Astrocyte of the cerebellum (primary cell): ENCODE results near the gene CHRNA9.
"Not testable (repeated sequence)": the region's sequence is repeated elsewhere in the genome, so short reads cannot be mapped to it uniquely, and the experiment has no call there.

Experiments used
- DNase-seq: peaks from one replicate; pipeline ENCODE4 v3.0.0-alpha.2; 2011; ENCODE audit warnings: low read depth
- H3K4me3 ChIP-seq: 2 replicates; pipeline ENCODE4 v1.5.1; 2011; ENCODE audit warnings: mild to moderate bottlenecking, low read depth, low read length, moderate library complexity
- in situ Hi-C: cut with HindIII; loops from 2 replicates; pipeline ENCODE4 v1.10.0; 2017; ENCODE audit warnings: low sequenced_read_pairs
- TF ChIP-seq, protein P1 (sequence below): IDR thresholded peaks from 2 replicates; pipeline ENCODE4 v1.5.1; 2012; ENCODE audit warnings: low read length, low read depth, moderate library complexity, mild to moderate bottlenecking; ENCODE audit errors: missing control alignments

The CHRNA9 gene

DNA sequence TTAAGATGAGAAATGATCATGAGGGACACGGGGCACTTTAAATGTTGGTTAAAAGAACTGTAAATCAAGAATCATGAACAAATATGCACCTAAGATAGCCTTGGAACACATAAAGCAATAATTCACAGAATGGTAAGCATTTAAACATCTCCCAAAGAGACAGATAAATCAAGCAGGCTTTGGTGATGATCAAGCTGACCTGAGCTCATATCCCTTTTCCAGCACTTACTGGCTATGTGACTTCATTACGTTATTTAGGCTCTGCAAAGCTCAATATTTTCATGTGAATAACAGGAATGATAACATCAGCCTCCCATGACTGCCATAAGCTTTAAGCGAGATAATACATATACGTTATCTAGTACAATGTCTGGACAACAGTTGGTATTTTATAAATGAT, 54.9 kb downstream of the CHRNA9 start:
- no peak for DNase-seq
- in situ Hi-C loops, result no loop called here
- no peak overlapping the region for H3K4me3 ChIP-seq
- TF ChIP-seq, protein P1, sequence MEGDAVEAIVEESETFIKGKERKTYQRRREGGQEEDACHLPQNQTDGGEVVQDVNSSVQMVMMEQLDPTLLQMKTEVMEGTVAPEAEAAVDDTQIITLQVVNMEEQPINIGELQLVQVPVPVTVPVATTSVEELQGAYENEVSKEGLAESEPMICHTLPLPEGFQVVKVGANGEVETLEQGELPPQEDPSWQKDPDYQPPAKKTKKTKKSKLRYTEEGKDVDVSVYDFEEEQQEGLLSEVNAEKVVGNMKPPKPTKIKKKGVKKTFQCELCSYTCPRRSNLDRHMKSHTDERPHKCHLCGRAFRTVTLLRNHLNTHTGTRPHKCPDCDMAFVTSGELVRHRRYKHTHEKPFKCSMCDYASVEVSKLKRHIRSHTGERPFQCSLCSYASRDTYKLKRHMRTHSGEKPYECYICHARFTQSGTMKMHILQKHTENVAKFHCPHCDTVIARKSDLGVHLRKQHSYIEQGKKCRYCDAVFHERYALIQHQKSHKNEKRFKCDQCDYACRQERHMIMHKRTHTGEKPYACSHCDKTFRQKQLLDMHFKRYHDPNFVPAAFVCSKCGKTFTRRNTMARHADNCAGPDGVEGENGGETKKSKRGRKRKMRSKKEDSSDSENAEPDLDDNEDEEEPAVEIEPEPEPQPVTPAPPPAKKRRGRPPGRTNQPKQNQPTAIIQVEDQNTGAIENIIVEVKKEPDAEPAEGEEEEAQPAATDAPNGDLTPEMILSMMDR, result no peak

DNA sequence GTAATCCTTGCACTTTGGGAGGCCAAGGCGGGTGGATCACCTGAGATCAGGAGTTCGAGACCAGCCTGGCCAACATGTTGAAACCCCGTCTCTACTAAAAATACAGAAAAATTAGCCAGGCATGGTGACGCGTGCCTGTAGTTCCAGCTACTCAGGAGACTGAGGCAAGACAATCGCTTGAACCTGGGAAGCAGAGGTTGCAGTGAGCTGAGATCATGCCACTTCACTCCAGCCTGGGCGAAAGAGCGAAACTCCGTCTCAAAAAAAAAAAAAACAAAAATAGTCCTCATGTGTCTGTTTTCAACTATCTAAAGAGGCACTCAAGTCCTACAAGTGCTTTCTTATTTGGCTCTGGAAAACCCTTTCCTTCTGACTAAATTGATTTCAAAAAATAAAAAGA, 57.1 kb downstream of the CHRNA9 start:
- in situ Hi-C loops, DNase-seq, H3K4me3 ChIP-seq: not testable (repeated sequence)

DNA sequence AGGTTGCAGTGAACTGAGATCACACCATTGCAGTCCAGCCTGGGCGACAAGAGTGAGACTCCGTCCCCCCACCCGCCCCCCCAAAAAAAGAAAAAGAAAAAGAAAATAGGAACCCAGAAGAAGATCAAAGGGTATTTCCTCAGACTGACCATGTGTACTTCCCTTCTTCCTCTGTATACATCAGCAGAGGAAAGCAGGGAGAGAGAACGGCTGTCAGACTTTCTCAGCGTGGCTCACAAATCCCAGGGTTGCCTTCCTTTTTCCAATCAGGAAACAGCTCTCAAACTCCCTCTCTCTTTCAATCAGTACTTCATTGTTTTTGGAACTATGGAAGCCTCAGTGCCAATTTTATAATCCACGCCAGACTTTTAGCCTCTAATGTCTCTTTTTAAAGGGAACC, 59.1 kb downstream of the CHRNA9 start:
- in situ Hi-C loops, result no loop called here
- H3K4me3 ChIP-seq, result no peak overlapping the region
- no peak for DNase-seq
- TF ChIP-seq, protein P1, result no peak

DNA sequence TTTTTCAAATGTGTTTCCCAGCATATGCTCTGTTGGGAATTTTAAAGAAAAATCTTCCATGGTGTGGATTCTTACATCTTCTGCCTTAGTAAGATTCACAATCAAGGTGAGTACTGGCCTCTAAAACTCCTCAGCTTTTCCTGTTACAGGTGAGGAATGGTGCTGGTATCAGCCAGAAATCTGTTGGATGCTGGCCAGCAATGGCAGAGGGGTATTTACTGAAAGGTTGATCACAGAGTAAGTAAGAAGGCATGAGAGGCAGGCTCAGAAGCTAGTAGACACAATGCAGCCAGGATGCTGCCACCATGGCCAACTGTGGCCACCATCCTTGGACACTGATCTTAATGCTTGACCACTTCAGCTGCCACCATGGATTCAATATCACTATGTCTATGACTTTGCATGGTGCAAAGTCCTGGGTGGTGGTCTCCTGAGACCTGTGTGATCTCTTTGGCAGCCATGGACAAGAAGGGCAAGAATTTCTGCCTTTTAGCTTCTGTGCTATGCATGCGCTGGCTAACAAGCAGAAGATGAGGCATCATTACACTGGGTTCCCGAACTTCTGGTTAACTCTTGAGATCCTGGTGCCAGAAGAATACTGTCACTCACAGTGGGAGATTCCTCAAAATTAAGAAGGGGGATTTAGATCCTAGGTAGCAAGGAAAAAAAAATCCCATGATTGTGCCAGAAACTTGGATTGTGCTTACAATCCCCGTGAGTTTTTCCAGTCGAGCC, 60.2 kb downstream of the CHRNA9 start:
- H3K4me3 ChIP-seq, result no peak overlapping the region

DNA sequence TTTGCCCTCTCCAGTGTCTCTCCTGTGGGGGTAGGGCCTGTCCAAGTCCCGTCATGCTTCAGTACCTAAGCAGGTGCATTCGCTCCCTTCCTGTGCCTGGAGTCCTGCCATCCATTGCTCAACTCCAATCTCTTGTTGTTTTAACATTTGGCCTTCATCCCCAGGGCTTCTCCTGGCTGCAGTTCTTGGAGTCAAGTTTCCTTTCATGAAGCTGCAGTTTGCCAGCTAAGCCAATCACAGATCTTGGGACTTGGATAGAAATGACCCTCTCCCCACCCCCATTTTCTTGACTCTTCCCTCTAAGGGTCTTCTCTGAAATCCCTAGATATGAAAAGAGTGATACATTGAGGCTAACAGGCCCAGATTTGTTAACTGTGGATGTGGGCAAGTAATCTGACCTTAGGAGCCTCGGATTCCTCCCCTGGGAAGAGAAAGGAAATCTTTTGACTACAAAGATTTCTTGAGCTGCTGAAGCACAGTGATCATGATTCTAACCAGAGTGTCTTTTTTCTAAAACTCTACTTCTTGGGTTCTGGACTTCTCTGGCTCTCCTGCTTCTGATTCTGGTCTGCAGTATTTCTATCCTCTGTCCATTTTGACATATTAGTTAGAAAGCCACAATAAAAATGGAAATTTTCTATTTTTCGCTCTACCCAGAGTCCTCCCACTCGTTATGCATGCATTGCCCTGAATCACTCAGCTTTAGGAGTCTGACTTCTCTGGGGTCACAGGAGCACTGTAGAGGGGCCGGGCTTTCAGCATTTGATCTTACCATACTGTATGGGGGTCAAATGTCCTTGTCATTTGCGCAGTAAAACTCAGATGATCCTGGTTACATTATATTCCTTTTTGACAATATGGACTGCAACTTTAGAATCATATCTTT, 61.0 kb downstream of the CHRNA9 start:
- H3K4me3 ChIP-seq, result no peak overlapping the region
- TF ChIP-seq, protein P1, result no peak
- in situ Hi-C loops, result no loop called here
- DNase-seq, result peak; percentile 18

More for the DNA sequence above, 60.2 kb downstream of the CHRNA9 start:
- in situ Hi-C loops, result no loop called here
- TF ChIP-seq, protein P1, result no peak
- DNase-seq, result no peak

DNA sequence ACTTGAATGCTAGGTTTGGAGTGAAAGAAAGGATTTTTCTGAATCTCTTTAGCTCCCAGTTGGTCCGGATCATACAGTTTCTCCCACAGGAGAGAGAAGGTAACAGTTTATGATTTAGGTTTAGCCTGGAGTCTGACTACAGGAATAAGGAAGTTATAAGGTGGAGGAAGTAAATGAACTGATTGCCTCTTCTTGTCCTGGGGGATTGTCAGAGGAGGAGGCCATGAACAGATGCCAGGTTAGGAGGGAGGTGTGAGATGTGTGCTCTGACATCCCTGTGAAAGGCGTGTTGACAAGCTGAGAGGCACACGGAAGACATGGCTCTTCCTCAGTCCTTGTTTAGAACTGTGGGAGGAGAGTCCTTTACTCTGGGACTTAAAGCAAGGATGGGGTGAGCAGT, 64.4 kb downstream of the CHRNA9 start:
- in situ Hi-C loops, result no loop called here
- H3K4me3 ChIP-seq, result no peak overlapping the region
- no peak for DNase-seq
- TF ChIP-seq, protein P1, result no peak

DNA sequence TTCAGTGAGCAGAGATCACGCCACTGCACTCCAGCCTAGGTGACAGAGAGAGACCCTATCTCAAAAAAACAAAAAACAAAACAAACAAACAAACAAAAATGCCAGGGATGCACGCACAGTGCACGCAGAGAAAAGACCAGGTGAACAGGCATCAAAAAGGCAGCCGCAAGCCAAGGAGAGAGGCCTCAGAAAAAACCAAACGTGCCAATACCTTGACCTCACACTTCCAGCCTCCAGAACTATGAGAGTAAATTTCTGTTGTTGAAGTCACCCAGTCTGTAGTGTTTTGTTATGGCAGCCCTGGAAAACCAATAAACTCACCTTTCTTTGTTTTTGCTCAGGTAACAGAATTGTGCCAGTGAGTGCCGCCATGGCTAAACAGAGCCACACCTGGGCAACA, 66.0 kb downstream of the CHRNA9 start:
- DNase-seq, result no peak
- H3K4me3 ChIP-seq, result no peak overlapping the region
- TF ChIP-seq, protein P1, result no peak
- in situ Hi-C loops, result no loop called here
